Measurements from ENCODE around the gene FAM117A.

GRCh38 chr17:49692751-49693150 lies 71.2 kb downstream of the FAM117A start:
- no peak for TF ChIP-seq CTCF (IDR thresholded peaks at IDR 0.05)
- TF ChIP-seq POLR2A (IDR thresholded peaks at IDR 0.05) = no peak
- TF ChIP-seq POLR2AphosphoS5 (IDR thresholded peaks at IDR 0.05) = no peak
